Measurements from ENCODE around the gene RABL6.

DNA sequence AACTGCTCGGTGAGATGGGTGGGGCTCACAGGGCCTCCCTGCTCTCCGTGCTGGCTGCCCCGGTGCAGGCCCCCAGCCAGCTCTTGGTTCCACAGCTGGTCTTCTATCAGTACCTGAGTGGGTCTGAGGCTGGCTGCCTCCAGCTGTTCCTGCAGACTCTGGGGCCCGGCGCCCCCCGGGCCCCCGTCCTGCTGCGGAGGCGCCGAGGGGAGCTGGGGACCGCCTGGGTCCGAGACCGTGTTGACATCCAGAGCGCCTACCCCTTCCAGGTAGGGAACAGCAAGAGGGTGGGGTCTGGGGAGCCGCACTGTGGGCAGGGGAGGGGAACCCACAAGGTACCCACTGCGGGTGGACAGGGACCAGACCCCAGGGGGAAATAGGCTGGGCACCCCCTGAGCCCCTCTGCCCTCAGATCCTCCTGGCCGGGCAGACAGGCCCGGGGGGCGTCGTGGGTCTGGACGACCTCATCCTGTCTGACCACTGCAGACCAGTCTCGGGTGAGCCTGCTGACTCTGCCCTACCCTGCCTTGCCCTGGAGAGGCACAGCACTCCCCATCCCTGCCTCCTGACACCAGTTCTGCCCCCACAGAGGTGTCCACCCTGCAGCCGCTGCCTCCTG lies 47.2 kb downstream of the RABL6 start:
- TF ChIP-seq, protein P1, sequence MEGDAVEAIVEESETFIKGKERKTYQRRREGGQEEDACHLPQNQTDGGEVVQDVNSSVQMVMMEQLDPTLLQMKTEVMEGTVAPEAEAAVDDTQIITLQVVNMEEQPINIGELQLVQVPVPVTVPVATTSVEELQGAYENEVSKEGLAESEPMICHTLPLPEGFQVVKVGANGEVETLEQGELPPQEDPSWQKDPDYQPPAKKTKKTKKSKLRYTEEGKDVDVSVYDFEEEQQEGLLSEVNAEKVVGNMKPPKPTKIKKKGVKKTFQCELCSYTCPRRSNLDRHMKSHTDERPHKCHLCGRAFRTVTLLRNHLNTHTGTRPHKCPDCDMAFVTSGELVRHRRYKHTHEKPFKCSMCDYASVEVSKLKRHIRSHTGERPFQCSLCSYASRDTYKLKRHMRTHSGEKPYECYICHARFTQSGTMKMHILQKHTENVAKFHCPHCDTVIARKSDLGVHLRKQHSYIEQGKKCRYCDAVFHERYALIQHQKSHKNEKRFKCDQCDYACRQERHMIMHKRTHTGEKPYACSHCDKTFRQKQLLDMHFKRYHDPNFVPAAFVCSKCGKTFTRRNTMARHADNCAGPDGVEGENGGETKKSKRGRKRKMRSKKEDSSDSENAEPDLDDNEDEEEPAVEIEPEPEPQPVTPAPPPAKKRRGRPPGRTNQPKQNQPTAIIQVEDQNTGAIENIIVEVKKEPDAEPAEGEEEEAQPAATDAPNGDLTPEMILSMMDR (IDR thresholded peaks at IDR 0.05) = no peak
- no peak for TF ChIP-seq POLR2A (IDR thresholded peaks at IDR 0.05)

Measured in esophagus squamous epithelium (tissue), 4 donors.